A204.1 (cell line): ENCODE data around the gene DKC1.

Experiments
- FAIRE-seq: peaks from 2 replicates; lab custom pipeline; 2012; peaks lifted over from hg19 to GRCh38; lab: Jason Lieb, UNC

The DKC1 gene

DNA sequence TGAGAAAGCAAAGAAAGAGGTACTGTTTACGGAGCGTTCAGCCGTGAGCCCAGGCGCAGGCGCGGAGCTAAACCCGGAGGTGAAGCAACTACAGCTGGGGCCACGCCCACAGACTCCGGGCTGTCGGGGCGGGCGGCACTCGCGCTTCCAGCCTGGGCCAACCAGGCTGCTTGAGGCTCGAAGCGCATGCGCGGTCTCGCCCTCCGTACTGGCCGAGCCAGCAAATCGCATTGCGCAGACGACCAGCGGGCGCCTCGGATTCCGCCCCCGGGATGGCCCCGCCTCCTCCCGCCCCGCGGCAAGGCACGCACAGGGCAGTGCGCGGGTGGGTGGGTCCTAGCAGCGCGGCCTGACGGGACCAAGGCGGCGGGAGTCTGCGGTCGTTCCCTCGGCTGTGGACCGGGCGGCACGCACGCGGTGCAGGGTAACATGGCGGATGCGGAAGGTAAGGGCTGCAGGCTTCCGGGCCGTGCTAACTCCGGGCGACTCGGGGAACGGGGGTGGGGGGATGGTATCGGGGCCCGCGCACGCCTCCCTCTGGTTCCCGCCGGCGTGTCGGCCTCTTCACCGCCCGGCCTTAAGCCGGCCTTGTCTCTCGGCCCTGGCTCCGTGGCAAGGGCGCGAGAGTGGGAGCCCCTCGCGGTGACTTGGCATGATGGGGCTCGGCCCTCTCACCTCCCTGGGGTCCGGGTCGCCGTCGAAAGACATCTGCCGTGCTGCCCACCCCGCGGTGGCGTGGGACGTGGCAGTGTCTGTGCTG lies at the start of gene DKC1:
Gene DKC1 (plus strand): TSS at position 328 of the 760 bp plus-strand sequence. CDS start 102 bp downstream, at position 430.
- FAIRE-seq: peak; percentile 23

DNA sequence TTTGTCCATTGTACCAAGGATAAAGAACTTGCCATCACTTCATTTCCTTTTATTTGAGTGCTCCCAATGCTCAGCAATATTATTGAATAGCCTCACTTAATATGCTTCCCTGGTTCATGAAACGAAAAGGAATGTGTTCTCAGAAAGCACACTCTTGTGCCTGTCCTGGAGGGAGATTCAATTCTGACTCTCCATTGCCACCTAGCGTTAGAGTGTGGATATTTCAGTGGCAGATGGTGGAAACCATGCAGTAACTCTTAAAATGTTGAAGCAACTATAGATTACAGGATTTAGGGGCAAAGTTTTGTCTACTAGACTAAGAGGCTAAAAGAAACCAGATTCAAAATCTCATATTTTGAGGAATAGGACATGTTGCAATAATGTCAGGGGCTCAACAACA lies 47.7 kb upstream of the DKC1 start:
- peak; percentile 95 for FAIRE-seq

- FAIRE-seq: no peak
Measured at GRCh38 chrX:154715825-154716224, 46.8 kb upstream of the DKC1 start.

- FAIRE-seq: no peak
Measured at GRCh38 chrX:154717824-154718223, 44.8 kb upstream of the DKC1 start.

GRCh38 chrX:154718616-154719015 lies 44.0 kb upstream of the DKC1 start:
- FAIRE-seq: no peak

DNA sequence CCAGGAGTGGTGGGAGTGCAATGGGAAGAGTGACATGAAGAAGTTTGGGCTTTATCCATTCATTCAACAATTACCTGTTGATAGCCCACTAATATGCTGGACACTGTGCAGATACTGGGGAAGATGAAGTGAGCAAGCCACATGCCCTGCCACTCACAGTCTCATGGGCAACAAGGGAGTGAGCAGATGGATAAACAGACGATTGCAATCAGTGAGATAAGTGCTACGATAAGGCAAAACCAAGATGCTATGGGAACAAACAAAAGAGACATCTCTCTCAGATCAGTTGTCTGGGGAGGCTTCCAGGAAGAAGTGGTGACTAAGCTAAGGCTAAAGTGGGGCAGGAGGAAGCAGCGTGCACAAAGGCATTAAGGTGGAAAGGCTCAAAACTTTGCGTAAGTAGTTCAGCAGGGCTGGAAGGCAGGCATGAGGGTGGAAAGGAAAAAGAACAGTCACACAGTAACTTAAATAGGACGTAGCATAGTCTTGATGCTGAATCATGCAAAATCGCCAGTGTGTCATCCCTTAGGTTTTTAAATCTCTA lies 43.5 kb upstream of the DKC1 start:
- FAIRE-seq: no peak

GRCh38 chrX:154720067-154720466 lies 42.6 kb upstream of the DKC1 start:
- FAIRE-seq: no peak

GRCh38 chrX:154721155-154721554 lies 41.5 kb upstream of the DKC1 start:
- no peak for FAIRE-seq

- FAIRE-seq: no peak
Measured at GRCh38 chrX:154724993-154725756, 37.5 kb upstream of the DKC1 start.

GRCh38 chrX:154727418-154727817 lies 35.2 kb upstream of the DKC1 start:
- no peak for FAIRE-seq

- no peak for FAIRE-seq
Measured at GRCh38 chrX:154727871-154728270, 34.8 kb upstream of the DKC1 start.

GRCh38 chrX:154728431-154729190 lies 34.1 kb upstream of the DKC1 start:
- no peak for FAIRE-seq

GRCh38 chrX:154729439-154729838 lies 33.2 kb upstream of the DKC1 start:
- FAIRE-seq: no peak

GRCh38 chrX:154730253-154730891 lies 32.3 kb upstream of the DKC1 start:
- FAIRE-seq: no peak

DNA sequence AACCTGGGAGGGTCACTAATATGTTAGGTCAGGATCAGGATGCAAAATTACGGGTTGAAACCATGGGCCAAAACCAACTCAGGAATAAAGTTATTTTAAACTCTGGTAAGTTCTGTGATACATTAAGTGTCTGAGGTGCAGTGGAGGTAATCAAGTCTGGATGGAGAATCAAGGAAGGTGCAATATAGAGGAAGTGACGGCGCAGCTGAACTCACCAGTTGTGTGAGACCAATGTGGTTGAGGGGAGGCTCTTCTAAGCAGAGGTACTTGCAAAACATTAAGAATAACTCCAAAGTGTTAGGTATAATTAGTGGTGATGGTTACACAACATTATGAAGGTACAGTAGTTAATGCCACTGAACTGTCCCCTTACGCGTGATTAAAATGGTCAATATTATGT lies 31.5 kb upstream of the DKC1 start:
- FAIRE-seq: no peak

DNA sequence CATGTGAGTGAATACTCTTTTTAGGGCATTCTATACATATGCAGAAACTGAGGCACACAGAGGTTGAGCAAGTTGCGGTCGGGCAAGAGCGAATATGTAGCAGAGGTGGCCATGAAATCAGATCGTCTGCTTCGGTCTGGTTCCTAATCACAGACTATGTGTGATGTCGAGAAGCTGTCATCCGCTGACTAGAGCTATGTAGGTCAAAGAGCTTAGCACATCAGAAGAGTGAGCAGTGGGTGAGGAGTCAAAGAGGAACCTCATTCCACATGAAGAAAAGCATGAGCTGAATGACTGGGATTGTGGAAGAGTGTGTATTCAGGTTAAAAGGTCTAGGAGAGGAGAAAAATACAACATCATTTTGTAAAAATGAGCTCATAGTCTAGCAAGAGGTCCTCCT lies 30.8 kb upstream of the DKC1 start:
- FAIRE-seq: no peak

- FAIRE-seq: no peak
Measured at GRCh38 chrX:154732421-154733065, 30.1 kb upstream of the DKC1 start.

- FAIRE-seq: no peak
Measured at GRCh38 chrX:154733066-154733425, 29.6 kb upstream of the DKC1 start.

GRCh38 chrX:154734061-154734781 lies 28.4 kb upstream of the DKC1 start:
- FAIRE-seq: no peak

DNA sequence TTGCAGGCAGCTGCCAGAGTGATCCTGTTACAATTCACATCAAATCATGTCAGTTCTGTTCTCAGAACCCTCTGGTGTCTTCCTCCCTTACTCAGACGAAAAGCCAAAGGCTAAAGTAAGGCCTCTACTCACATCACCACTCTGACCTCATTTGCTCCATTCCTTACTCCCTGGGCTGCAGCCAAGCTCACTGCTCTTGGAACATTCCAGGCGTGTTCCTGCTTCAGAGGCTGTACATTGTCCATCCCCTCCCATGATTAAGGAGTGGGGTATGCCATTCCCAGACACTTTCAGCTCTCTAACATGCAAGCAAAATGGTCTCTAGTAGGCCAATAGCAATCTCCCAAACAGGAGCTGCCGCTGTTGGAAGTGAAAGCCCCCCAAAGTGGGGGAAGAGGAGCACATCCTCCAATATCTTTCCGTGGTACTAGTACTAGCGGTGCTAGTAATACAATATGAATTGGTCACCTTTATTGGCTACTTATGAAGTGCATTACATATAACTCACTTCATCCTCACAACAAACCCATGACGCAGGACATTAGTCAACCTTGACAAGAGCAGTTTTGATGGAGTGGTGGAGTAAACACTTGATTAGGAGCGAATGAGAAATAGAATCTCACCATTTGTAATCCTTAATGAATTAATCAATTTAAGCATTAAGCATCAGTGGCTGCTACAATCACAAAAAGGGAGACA lies 26.8 kb upstream of the DKC1 start:
- no peak for FAIRE-seq
